Esophagus muscularis mucosa (tissue), 4 donors: ENCODE data around the gene SLC25A43. TPM values are rescaled to one million over a fixed set of nuclear protein-coding genes. Genes with fewer than 3 reads are reported as not detected.
"Not testable (repeated sequence)": the region's sequence is repeated elsewhere in the genome, so short reads cannot be mapped to it uniquely, and the experiment has no call there.

Experiments
- DNase-seq: peaks from one replicate; pipeline ENCODE4 v3.0.0-alpha.2; 2017; ENCODE audit errors: extremely low spot score
- H3K27ac ChIP-seq, 4 donors: fragments of 200-600 bp; sonication (generic); replicated peaks in 1 of 4; 1 replicate in 3 of 4; 2 replicates in 1 of 4; pipeline ENCODE4 v1.5.1; 2016 to 2019; ENCODE audit warnings: mild to moderate bottlenecking in 1 of 4
- H3K27me3 ChIP-seq, 4 donors: fragments of 200-600 bp; sonication (generic); one replicate each; pipeline versions ENCODE4 v1.5.1 to v1.6.0; 2016 to 2019
- H3K36me3 ChIP-seq, 4 donors: fragments of 200-600 bp; sonication (generic); one replicate each; pipeline ENCODE4 v1.5.1; 2016 to 2019
- H3K4me1 ChIP-seq, 4 donors: fragments of 200-600 bp; sonication (generic); one replicate each; pipeline ENCODE4 v1.5.1; 2016 to 2019
- H3K4me3 ChIP-seq, 4 donors: fragments of 200-600 bp; sonication (generic); 1 replicate in 2 of 4; 2 replicates in 2 of 4; pipeline ENCODE4 v1.5.1; 2016 to 2019; ENCODE audit warnings: mild to moderate bottlenecking in 4 of 4, moderate library complexity in 1 of 4
- H3K9me3 ChIP-seq, 4 donors: fragments of 200-600 bp; sonication (generic); 1 replicate in 3 of 4; 2 replicates in 1 of 4; pipeline ENCODE4 v1.5.1; 2016 to 2019
- CTCF ChIP-seq, 3 experiments: fragments of 200-600 bp in 2 of 3; fragments of 450-650 bp in 1 of 3; sonication (generic) in 2 of 3; IDR thresholded peaks; one replicate each; pipeline ENCODE4 v1.5.1; 2017 to 2019; ENCODE audit warnings: antibody characterized with exemption in 3 of 3, mild to moderate bottlenecking in 2 of 3, moderate library complexity in 1 of 3
- EP300 ChIP-seq: sonication (generic); formaldehyde crosslinking; IDR thresholded peaks from one replicate; pipeline ENCODE4 v1.6.1; 2017; ENCODE audit warnings: antibody characterized with exemption
- POLR2A ChIP-seq: fragments of 450-650 bp; IDR thresholded peaks from one replicate; pipeline ENCODE4 v1.6.1; 2017; ENCODE audit warnings: antibody characterized with exemption, moderate library complexity, mild to moderate bottlenecking, low read depth
- POLR2AphosphoS5 ChIP-seq, 2 donors: sonication (generic); formaldehyde crosslinking; IDR thresholded peaks; one replicate each; pipeline ENCODE4 v1.6.1; 2017; ENCODE audit warnings: antibody characterized with exemption in 2 of 2
- WGBS: methylation state at CpG from one replicate; pipeline ENCODE4 v1.1.5; 2018; 5-methylcytosine and 5-hydroxymethylcytosine counted together
- intact Hi-C: fragments of 100-400 bp; cut with DNase I; formaldehyde crosslinking; loops from one replicate; pipeline ENCODE4 v1.15.1; 2023
- total RNA-seq, 4 donors: library from RNA; depleted of rRNA; stranded (reverse); fragments of >200 nt; gene quantifications; one replicate each; pipeline versions ENCODE4 v1.1.0 to v1.2.1, GENCODE V29; 2016

The SLC25A43 gene
- total RNA-seq, 4 donors from 2014 or later: 6.6 to 15.4 (median 13.0) TPM

DNA sequence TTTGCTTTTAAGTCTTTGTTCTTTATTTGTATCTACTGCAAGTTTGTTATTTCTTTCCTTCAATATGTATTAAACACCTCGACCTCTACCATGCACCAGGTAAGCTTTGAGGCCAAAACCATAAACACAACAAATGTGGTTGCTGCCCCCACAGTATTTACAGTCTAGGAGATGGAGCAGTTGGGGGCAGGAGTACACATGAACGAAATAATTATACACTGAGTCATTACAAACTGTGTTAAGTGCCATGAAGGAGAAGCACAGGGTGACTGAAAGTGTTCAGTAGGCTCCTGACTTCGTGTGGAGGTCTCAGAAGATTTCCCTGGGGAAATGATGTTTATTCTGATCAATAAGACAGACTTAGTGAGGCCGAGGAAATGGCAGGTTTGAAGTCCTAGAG is 30.3 kb downstream of the SLC25A43 start:
- Histone ChIP-seq H3K4me1 (peaks cover 0 to 8% (median 3%) of the 10 kb centered on the region in 4 donors), H3K27ac (no peak overlapping the region), H3K4me3 (no peak overlapping the region), H3K27me3 (no peaks in the 10 kb centered on the region), H3K9me3 (no peaks in the 10 kb centered on the region), H3K36me3 (no peaks in the 10 kb centered on the region)
- no peak for DNase-seq
- WGBS: 48% methylated on average over 3 of the region's 4 CpGs
- intact Hi-C loops: no loop called here
- TF ChIP-seq EP300: no peak
- no peak for TF ChIP-seq POLR2A
- no peak for TF ChIP-seq POLR2AphosphoS5 (IDR thresholded peaks at IDR 0.05)
- TF ChIP-seq CTCF (IDR thresholded peaks at IDR 0.05): no peak

GRCh38 chrX:119441295-119441694 is 42.2 kb downstream of the SLC25A43 start:
- H3K27me3 ChIP-seq, H3K4me3 ChIP-seq, H3K9me3 ChIP-seq, intact Hi-C loops, DNase-seq, H3K36me3 ChIP-seq, H3K27ac ChIP-seq, H3K4me1 ChIP-seq: not testable (repeated sequence)
- WGBS: 81% methylated on average over 10 of the region's 17 CpGs

- no peak overlapping the region for H3K27ac ChIP-seq
- TF ChIP-seq POLR2A (no peak), POLR2AphosphoS5 (IDR thresholded peaks at IDR 0.05) (no peak), CTCF (IDR thresholded peaks at IDR 0.05) (no peak), EP300 (no peak)
- H3K36me3 ChIP-seq: no peaks in the 10 kb centered on the region
- no peaks in the 10 kb centered on the region for H3K4me1 ChIP-seq
- no peak overlapping the region for H3K4me3 ChIP-seq
- WGBS: 57% methylated on average over 2 of the region's 2 CpGs
- no peaks in the 10 kb centered on the region for H3K27me3 ChIP-seq
- H3K9me3 ChIP-seq: no peaks in the 10 kb centered on the region
- no peak for DNase-seq
- intact Hi-C loops: no loop called here
Observed at GRCh38 chrX:119442286-119442685, 43.1 kb downstream of the SLC25A43 start.

- intact Hi-C loops: no loop called here
- Histone ChIP-seq H3K36me3 (peaks cover 0 to 11% (median 5%) of the 10 kb centered on the region in 4 donors), H3K4me3 (no peak overlapping the region), H3K27me3 (no peaks in the 10 kb centered on the region), H3K4me1 (no peaks in the 10 kb centered on the region), H3K27ac (no peak overlapping the region), H3K9me3 (no peaks in the 10 kb centered on the region)
- no peak for TF ChIP-seq POLR2AphosphoS5 (IDR thresholded peaks at IDR 0.05)
- no peak for TF ChIP-seq EP300
- no peak for TF ChIP-seq CTCF (IDR thresholded peaks at IDR 0.05)
- TF ChIP-seq POLR2A: no peak
- DNase-seq: no peak
- 68% methylated on average over 4 of the region's 4 CpGs for WGBS
Observed at GRCh38 chrX:119453202-119453601, 54.1 kb downstream of the SLC25A43 start.

DNA sequence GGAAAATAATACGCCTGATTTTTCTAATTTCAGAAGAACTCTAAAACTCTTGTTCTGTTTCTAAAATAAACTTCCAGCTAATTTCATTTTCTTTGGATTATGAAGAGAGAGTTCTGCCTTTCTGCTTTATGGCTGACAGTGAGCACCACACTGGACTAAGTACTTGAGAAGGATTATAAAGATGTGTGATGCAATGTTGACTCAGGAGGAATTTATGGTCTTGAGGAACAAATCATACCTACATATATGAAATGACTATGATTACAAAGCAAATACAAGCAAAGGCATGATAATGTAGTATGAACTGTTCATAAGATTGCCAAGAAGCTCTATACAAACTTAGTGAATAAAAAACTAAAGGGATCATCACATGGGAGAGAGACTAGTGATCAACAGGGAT is 56.1 kb downstream of the SLC25A43 start:
- intact Hi-C loops: no loop called here
- Histone ChIP-seq H3K4me3 (no peak overlapping the region), H3K4me1 (no peaks in the 10 kb centered on the region), H3K36me3 (peaks cover 0 to 11% (median 5%) of the 10 kb centered on the region in 4 donors), H3K9me3 (no peaks in the 10 kb centered on the region), H3K27me3 (no peaks in the 10 kb centered on the region), H3K27ac (no peak overlapping the region)
- no peak for DNase-seq
- TF ChIP-seq POLR2A (no peak), POLR2AphosphoS5 (IDR thresholded peaks at IDR 0.05) (no peak), CTCF (IDR thresholded peaks at IDR 0.05) (no peak), EP300 (no peak)
- WGBS: 94% methylated on average over 1 of the region's 1 CpG
